IPS-NIHi11 (cell line): Measurements from ENCODE around the gene NKX2-4.
"Not testable (repeated sequence)": the region's sequence is repeated elsewhere in the genome, so short reads cannot be mapped to it uniquely, and the experiment has no call there.

ENCODE experiments used
- DNase-seq: peaks from one replicate; pipeline ENCODE4 v3.0.0; 2012; ENCODE audit warnings: mixed read lengths, low spot score

Gene NKX2-4

GRCh38 chr20:21397341-21398108 lies at the start of gene NKX2-4:
Gene NKX2-4 (minus strand): TSS chr20:21397526. CDS start chr20:21397399, 127 bp downstream.
- peak; percentile 37 for DNase-seq

GRCh38 chr20:21437816-21438215 lies 40.5 kb upstream of the NKX2-4 start:
- DNase-seq = no peak

GRCh38 chr20:21437248-21437647 lies 39.9 kb upstream of the NKX2-4 start:
- no peak for DNase-seq

GRCh38 chr20:21436205-21436604 lies 38.9 kb upstream of the NKX2-4 start:
- DNase-seq = no peak

- DNase-seq = peak; percentile 20
Measured at GRCh38 chr20:21435576-21435975, 38.2 kb upstream of the NKX2-4 start.

GRCh38 chr20:21433329-21433890 lies 36.1 kb upstream of the NKX2-4 start:
- no peak for DNase-seq

- no peak for DNase-seq
Measured at GRCh38 chr20:21432911-21433310, 35.6 kb upstream of the NKX2-4 start.

GRCh38 chr20:21430020-21430419 lies 32.7 kb upstream of the NKX2-4 start:
- DNase-seq = no peak

- DNase-seq = no peak
Measured at GRCh38 chr20:21424846-21425245, 27.5 kb upstream of the NKX2-4 start.

GRCh38 chr20:21423712-21424111 lies 26.4 kb upstream of the NKX2-4 start:
- DNase-seq = not testable (repeated sequence)

GRCh38 chr20:21421601-21422236 lies 24.4 kb upstream of the NKX2-4 start:
- DNase-seq = no peak

GRCh38 chr20:21419147-21419546 lies 21.8 kb upstream of the NKX2-4 start:
- DNase-seq = not testable (repeated sequence)

- not testable (repeated sequence) for DNase-seq
Measured at GRCh38 chr20:21413996-21414395, 16.7 kb upstream of the NKX2-4 start.

GRCh38 chr20:21411725-21412124 lies 14.4 kb upstream of the NKX2-4 start:
- DNase-seq = no peak

GRCh38 chr20:21399005-21399475 lies 1.7 kb upstream of the NKX2-4 start:
- no peak for DNase-seq

- no peak for DNase-seq
Measured at GRCh38 chr20:21398109-21399004, 1.0 kb upstream of the NKX2-4 start.

- peak; percentile 42 for DNase-seq
Measured at GRCh38 chr20:21396599-21397340, 556 bp downstream of the NKX2-4 start.

- DNase-seq = peak; percentile 47
Measured at GRCh38 chr20:21395666-21396598, 1.4 kb downstream of the NKX2-4 start.

GRCh38 chr20:21395051-21395665 lies 2.2 kb downstream of the NKX2-4 start:
- no peak for DNase-seq

- DNase-seq = no peak
Measured at GRCh38 chr20:21394551-21394950, 2.8 kb downstream of the NKX2-4 start.
